HepG2 (cell line): ENCODE results near the gene PLEKHN1. TPM values are rescaled to one million over a fixed set of nuclear protein-coding genes. Genes with fewer than 3 reads are reported as not detected.

ENCODE experiments used
- ATF1 ChIP-seq: IDR thresholded peaks from 2 replicates; pipeline ENCODE4 v1.6.1; 2016; ENCODE audit warnings: mild to moderate bottlenecking, control low read depth
- CREB1 ChIP-seq, 2 experiments: fragments of 450-650 bp in 1 of 2; IDR thresholded peaks; 2 replicates each; pipeline ENCODE4 v1.6.1; 2016 to 2017; ENCODE audit warnings: control low read depth in 1 of 2, mild to moderate bottlenecking in 1 of 2, missing compliant biosample characterization in 1 of 2, missing genetic modification characterization in 1 of 2
- HES4 ChIP-seq: sonication (generic); formaldehyde crosslinking; IDR thresholded peaks from 2 replicates; pipeline ENCODE4 v1.9.0; 2021; ENCODE audit warnings: mild to moderate bottlenecking, missing genetic modification reagents, borderline replicate concordance
- KDM5A ChIP-seq: fragments of 200-600 bp; sonication (generic); IDR thresholded peaks from 2 replicates; pipeline ENCODE4 v1.7.0; 2018; ENCODE audit warnings: antibody characterized with exemption, mild to moderate bottlenecking, low read length, borderline replicate concordance
- MXD4 ChIP-seq: IDR thresholded peaks from 2 replicates; pipeline ENCODE4 v1.6.1; 2016; ENCODE audit warnings: mild to moderate bottlenecking, missing biosample characterization, missing genetic modification reagents
- MZF1 ChIP-seq: sonication (generic); formaldehyde crosslinking; IDR thresholded peaks from 2 replicates; pipeline ENCODE4 v1.8.1; 2023; ENCODE audit warnings: mild to moderate bottlenecking, missing genetic modification reagents, borderline replicate concordance
- PHF8 ChIP-seq: sonication (generic); formaldehyde crosslinking; IDR thresholded peaks from 2 replicates; pipeline ENCODE4 v1.5.0; 2020; ENCODE audit warnings: missing genetic modification reagents
- SETDB1 ChIP-seq: sonication (generic); formaldehyde crosslinking; IDR thresholded peaks from 2 replicates; pipeline ENCODE4 v1.5.1; 2020; ENCODE audit warnings: missing genetic modification reagents, mild to moderate bottlenecking, borderline replicate concordance
- ZBTB42 ChIP-seq: sonication (generic); formaldehyde crosslinking; IDR thresholded peaks from 2 replicates; pipeline ENCODE4 v1.5.0; 2020; ENCODE audit warnings: mild to moderate bottlenecking, missing genetic modification reagents
- ZFAT ChIP-seq: sonication (generic); formaldehyde crosslinking; conservative IDR thresholded peaks from 2 replicates; pipeline ENCODE4 v1.8.1; 2023; ENCODE audit warnings: missing genetic modification reagents, inconsistent platforms
- ZMYM2 ChIP-seq: sonication (generic); formaldehyde crosslinking; IDR thresholded peaks from 2 replicates; pipeline ENCODE4 v1.8.0; 2022; ENCODE audit warnings: mild to moderate bottlenecking, missing genetic modification reagents
- ZNF234 ChIP-seq: sonication (generic); formaldehyde crosslinking; conservative IDR thresholded peaks from 2 replicates; pipeline ENCODE4 v1.5.1; 2020; ENCODE audit warnings: mild to moderate bottlenecking, missing genetic modification reagents
- ZNF569 ChIP-seq: sonication (generic); formaldehyde crosslinking; IDR thresholded peaks from 2 replicates; pipeline ENCODE4 v1.5.0; 2020; ENCODE audit warnings: mild to moderate bottlenecking, missing genetic modification reagents, moderate library complexity, borderline replicate concordance
- ZNF598 ChIP-seq: sonication (generic); formaldehyde crosslinking; IDR thresholded peaks from 2 replicates; pipeline ENCODE4 v1.5.1; 2020; ENCODE audit warnings: mild to moderate bottlenecking, missing genetic modification reagents, borderline replicate concordance
- ZNF629 ChIP-seq: sonication (generic); formaldehyde crosslinking; conservative IDR thresholded peaks from 2 replicates; pipeline ENCODE4 v1.5.0; 2020; ENCODE audit warnings: missing genetic modification reagents
- ZNF766 ChIP-seq: sonication (generic); formaldehyde crosslinking; IDR thresholded peaks from 2 replicates; pipeline ENCODE4 v1.5.0; 2020; ENCODE audit warnings: missing genetic modification reagents, borderline replicate concordance
- ZNF83 ChIP-seq: sonication (generic); formaldehyde crosslinking; IDR thresholded peaks from 2 replicates; pipeline ENCODE4 v1.4.0; 2020; ENCODE audit warnings: missing genetic modification reagents, mild to moderate bottlenecking, borderline replicate concordance
- polyA plus RNA-seq, 8 experiments: library from polyadenylated mRNA; depleted of rRNA in 3 of 8; stranded (reverse) in 7 of 8; unstranded in 1 of 8; fragments of >200 nt; fragmentation: Illumina TruSeq in 4 of 8; extraction: Trizol in 4 of 8; gene quantifications; 2 replicates each; pipeline versions ENCODE4 v1.2.1 to v1.2.3, GENCODE V29; 2011 to 2016; ENCODE audit warnings: low read depth in 4 of 8, missing spikeins in 1 of 8, mixed read lengths in 1 of 8; ENCODE audit not compliant: insufficient read depth in 1 of 8
- total RNA-seq, 5 experiments: library from RNA; depleted of rRNA; stranded (reverse); fragments of >200 nt; fragmentation: Illumina TruSeq; extraction: Trizol; gene quantifications; 2 replicates each; pipeline ENCODE4 v1.2.3, GENCODE V29; 2016; ENCODE audit warnings: low read depth in 1 of 5
- TF ChIP-seq, protein P1 (sequence below): sonication (generic); formaldehyde crosslinking; conservative IDR thresholded peaks from 2 replicates; pipeline ENCODE4 v1.4.0; 2020; ENCODE audit warnings: missing genetic modification reagents
- TF ChIP-seq, protein P2 (sequence below): sonication (generic); formaldehyde crosslinking; IDR thresholded peaks from 2 replicates; pipeline ENCODE4 v1.5.0; 2020; ENCODE audit warnings: mild to moderate bottlenecking, missing genetic modification reagents, moderate library complexity
- TF ChIP-seq, protein P3 (sequence below): sonication (generic); formaldehyde crosslinking; IDR thresholded peaks from 2 replicates; pipeline ENCODE4 v1.5.0; 2020; ENCODE audit warnings: mild to moderate bottlenecking, missing genetic modification reagents, borderline replicate concordance
- TF ChIP-seq, protein P4 (sequence below): sonication (generic); formaldehyde crosslinking; IDR thresholded peaks from 2 replicates; pipeline ENCODE4 v1.4.0; 2020; ENCODE audit warnings: missing genetic modification reagents
- TF ChIP-seq, protein P5 (sequence below): IDR thresholded peaks from 2 replicates; pipeline ENCODE4 v1.6.1; 2012; ENCODE audit warnings: inconsistent platforms

The PLEKHN1 gene
- total and polyA plus RNA-seq, 2 of the 13 experiments (the other 11 are each of a cell fraction or from before 2014, with no cell fraction given), result 0.42 to 0.58 TPM

DNA sequence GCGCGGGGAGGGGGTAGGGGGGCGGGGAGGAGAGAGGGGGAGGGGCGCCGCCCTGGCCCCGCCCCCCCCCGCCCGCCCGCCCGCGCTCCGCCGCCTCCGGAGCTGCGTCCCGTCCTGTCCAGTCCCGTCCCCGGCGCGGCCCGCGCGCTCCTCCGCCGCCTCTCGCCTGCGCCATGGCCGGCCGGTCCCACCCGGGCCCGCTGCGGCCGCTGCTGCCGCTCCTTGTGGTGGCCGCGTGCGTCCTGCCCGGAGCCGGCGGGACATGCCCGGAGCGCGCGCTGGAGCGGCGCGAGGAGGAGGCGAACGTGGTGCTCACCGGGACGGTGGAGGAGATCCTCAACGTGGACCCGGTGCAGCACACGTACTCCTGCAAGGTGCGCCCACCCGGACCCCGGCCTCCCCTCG lies 53.7 kb downstream of the PLEKHN1 start, which contains the start of gene AGRN (continued):
- TF ChIP-seq, protein P1, sequence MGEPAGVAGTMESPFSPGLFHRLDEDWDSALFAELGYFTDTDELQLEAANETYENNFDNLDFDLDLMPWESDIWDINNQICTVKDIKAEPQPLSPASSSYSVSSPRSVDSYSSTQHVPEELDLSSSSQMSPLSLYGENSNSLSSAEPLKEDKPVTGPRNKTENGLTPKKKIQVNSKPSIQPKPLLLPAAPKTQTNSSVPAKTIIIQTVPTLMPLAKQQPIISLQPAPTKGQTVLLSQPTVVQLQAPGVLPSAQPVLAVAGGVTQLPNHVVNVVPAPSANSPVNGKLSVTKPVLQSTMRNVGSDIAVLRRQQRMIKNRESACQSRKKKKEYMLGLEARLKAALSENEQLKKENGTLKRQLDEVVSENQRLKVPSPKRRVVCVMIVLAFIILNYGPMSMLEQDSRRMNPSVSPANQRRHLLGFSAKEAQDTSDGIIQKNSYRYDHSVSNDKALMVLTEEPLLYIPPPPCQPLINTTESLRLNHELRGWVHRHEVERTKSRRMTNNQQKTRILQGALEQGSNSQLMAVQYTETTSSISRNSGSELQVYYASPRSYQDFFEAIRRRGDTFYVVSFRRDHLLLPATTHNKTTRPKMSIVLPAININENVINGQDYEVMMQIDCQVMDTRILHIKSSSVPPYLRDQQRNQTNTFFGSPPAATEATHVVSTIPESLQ, result no peak
- TF ChIP-seq ZNF569 (CRISPR knock-in tag) (no peak), ZNF598 (CRISPR knock-in tag) (no peak), HES4 (CRISPR knock-in tag) (no peak), KDM5A (no peak), MXD4 (CRISPR knock-in tag) (no peak), ZNF629 (CRISPR knock-in tag) (no peak), SETDB1 (CRISPR knock-in tag) (no peak), ZBTB42 (no peak), ATF1 (CRISPR knock-in tag) (no peak), PHF8 (CRISPR knock-in tag) (no peak), ZNF234 (CRISPR knock-in tag) (no peak), ZNF766 (CRISPR knock-in tag) (no peak), ZFAT (CRISPR knock-in tag) (no peak), ZNF83 (CRISPR knock-in tag) (no peak), ZMYM2 (CRISPR knock-in tag) (no peak), CREB1 (IDR thresholded peaks at IDR 0.05) (no peak), CREB1 (CRISPR knock-in tag; IDR thresholded peaks at IDR 0.05) (no peak), MZF1 (CRISPR knock-in tag) (no peak)
- TF ChIP-seq, protein P2, sequence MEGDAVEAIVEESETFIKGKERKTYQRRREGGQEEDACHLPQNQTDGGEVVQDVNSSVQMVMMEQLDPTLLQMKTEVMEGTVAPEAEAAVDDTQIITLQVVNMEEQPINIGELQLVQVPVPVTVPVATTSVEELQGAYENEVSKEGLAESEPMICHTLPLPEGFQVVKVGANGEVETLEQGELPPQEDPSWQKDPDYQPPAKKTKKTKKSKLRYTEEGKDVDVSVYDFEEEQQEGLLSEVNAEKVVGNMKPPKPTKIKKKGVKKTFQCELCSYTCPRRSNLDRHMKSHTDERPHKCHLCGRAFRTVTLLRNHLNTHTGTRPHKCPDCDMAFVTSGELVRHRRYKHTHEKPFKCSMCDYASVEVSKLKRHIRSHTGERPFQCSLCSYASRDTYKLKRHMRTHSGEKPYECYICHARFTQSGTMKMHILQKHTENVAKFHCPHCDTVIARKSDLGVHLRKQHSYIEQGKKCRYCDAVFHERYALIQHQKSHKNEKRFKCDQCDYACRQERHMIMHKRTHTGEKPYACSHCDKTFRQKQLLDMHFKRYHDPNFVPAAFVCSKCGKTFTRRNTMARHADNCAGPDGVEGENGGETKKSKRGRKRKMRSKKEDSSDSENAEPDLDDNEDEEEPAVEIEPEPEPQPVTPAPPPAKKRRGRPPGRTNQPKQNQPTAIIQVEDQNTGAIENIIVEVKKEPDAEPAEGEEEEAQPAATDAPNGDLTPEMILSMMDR (CRISPR knock-in tag), result no peak
- TF ChIP-seq, protein P3, sequence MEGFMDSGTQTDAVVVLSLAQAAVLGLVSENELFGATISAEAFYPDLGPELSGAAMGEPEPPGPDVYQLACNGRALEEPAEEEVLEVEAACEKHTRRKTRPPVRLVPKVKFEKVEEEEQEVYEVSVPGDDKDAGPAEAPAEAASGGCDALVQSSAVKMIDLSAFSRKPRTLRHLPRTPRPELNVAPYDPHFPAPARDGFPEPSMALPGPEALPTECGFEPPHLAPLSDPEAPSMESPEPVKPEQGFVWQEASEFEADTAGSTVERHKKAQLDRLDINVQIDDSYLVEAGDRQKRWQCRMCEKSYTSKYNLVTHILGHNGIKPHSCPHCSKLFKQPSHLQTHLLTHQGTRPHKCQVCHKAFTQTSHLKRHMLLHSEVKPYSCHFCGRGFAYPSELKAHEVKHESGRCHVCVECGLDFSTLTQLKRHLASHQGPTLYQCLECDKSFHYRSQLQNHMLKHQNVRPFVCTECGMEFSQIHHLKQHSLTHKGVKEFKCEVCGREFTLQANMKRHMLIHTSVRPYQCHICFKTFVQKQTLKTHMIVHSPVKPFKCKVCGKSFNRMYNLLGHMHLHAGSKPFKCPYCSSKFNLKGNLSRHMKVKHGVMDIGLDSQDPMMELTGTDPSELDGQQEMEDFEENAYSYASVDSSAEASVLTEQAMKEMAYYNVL (CRISPR knock-in tag), result no peak
- TF ChIP-seq, protein P4, sequence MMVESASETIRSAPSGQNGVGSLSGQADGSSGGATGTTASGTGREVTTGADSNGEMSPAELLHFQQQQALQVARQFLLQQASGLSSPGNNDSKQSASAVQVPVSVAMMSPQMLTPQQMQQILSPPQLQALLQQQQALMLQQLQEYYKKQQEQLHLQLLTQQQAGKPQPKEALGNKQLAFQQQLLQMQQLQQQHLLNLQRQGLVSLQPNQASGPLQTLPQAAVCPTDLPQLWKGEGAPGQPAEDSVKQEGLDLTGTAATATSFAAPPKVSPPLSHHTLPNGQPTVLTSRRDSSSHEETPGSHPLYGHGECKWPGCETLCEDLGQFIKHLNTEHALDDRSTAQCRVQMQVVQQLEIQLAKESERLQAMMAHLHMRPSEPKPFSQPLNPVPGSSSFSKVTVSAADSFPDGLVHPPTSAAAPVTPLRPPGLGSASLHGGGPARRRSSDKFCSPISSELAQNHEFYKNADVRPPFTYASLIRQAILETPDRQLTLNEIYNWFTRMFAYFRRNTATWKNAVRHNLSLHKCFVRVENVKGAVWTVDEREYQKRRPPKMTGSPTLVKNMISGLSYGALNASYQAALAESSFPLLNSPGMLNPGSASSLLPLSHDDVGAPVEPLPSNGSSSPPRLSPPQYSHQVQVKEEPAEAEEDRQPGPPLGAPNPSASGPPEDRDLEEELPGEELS (CRISPR knock-in tag), result no peak
- TF ChIP-seq, protein P5, sequence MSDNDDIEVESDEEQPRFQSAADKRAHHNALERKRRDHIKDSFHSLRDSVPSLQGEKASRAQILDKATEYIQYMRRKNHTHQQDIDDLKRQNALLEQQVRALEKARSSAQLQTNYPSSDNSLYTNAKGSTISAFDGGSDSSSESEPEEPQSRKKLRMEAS, result peak; percentile 25; the same call in 1 of the 2 replicates
